Mucosa of stomach (tissue), 1 donor: ENCODE data around the gene ACAD9.
"Not testable (repeated sequence)": the region's sequence is repeated elsewhere in the genome, so short reads cannot be mapped to it uniquely, and the experiment has no call there.

Source experiments
- H3K27me3 ChIP-seq: one replicate; pipeline ENCODE4 v1.7.0; 2013; ENCODE audit warnings: mild to moderate bottlenecking, low read length; ENCODE audit not compliant: control insufficient read depth, insufficient read depth
- H3K36me3 ChIP-seq: one replicate; pipeline ENCODE4 v1.7.0; 2013; ENCODE audit warnings: low read length; ENCODE audit not compliant: control insufficient read depth, insufficient read depth
- H3K4me1 ChIP-seq: one replicate; pipeline ENCODE4 v1.7.0; 2013; ENCODE audit warnings: mild to moderate bottlenecking, low read length; ENCODE audit not compliant: control insufficient read depth, insufficient read depth
- H3K4me3 ChIP-seq: one replicate; pipeline ENCODE4 v1.7.0; 2013; ENCODE audit warnings: low read length
- H3K9ac ChIP-seq: one replicate; pipeline ENCODE4 v1.7.0; 2013; ENCODE audit warnings: mild to moderate bottlenecking, low read length, moderate library complexity
- H3K9me3 ChIP-seq: one replicate; pipeline ENCODE4 v1.7.0; 2013; ENCODE audit warnings: mild to moderate bottlenecking, low read length, moderate library complexity; ENCODE audit not compliant: control insufficient read depth
- donor health status: Pancreatic carcinoma.

The ACAD9 gene

GRCh38 chr3:128906804-128907525 lies 27.5 kb downstream of the ACAD9 start:
- Histone ChIP-seq H3K27me3 (no peaks in the 10 kb centered on the region), H3K36me3 (peaks cover 47% of the 10 kb centered on the region), H3K4me1 (no peaks in the 10 kb centered on the region), H3K4me3 (no peak overlapping the region), H3K9me3 (no peaks in the 10 kb centered on the region), H3K9ac (no peak overlapping the region)

- Histone ChIP-seq H3K36me3 (peaks cover 40% of the 10 kb centered on the region), H3K4me1 (no peaks in the 10 kb centered on the region), H3K9me3 (no peaks in the 10 kb centered on the region), H3K9ac (no peak overlapping the region), H3K4me3 (no peak overlapping the region), H3K27me3 (no peaks in the 10 kb centered on the region)
Measured at GRCh38 chr3:128907706-128908445, 28.5 kb downstream of the ACAD9 start.

- no peaks in the 10 kb centered on the region for H3K27me3 ChIP-seq
- H3K4me1 ChIP-seq: no peaks in the 10 kb centered on the region
- H3K36me3 ChIP-seq: peaks cover 36% of the 10 kb centered on the region
- no peaks in the 10 kb centered on the region for H3K9me3 ChIP-seq
- no peak overlapping the region for H3K4me3 ChIP-seq
- no peak overlapping the region for H3K9ac ChIP-seq
Measured at GRCh38 chr3:128908951-128909350, 29.5 kb downstream of the ACAD9 start.

GRCh38 chr3:128910006-128910405 lies 30.6 kb downstream of the ACAD9 start:
- no peaks in the 10 kb centered on the region for H3K9me3 ChIP-seq
- H3K4me1 ChIP-seq: no peaks in the 10 kb centered on the region
- peaks cover 28% of the 10 kb centered on the region for H3K36me3 ChIP-seq
- no peak overlapping the region for H3K4me3 ChIP-seq
- no peak overlapping the region for H3K9ac ChIP-seq
- H3K27me3 ChIP-seq: no peaks in the 10 kb centered on the region

- peaks cover 22% of the 10 kb centered on the region for H3K36me3 ChIP-seq
- H3K9ac ChIP-seq: no peak overlapping the region
- no peaks in the 10 kb centered on the region for H3K4me1 ChIP-seq
- no peaks in the 10 kb centered on the region for H3K27me3 ChIP-seq
- no peaks in the 10 kb centered on the region for H3K9me3 ChIP-seq
- no peak overlapping the region for H3K4me3 ChIP-seq
Measured at GRCh38 chr3:128911911-128912310, 32.5 kb downstream of the ACAD9 start.

- H3K9ac ChIP-seq: no peak overlapping the region
- H3K4me1 ChIP-seq: no peaks in the 10 kb centered on the region
- peaks cover 8% of the 10 kb centered on the region for H3K36me3 ChIP-seq
- H3K4me3 ChIP-seq: no peak overlapping the region
- H3K9me3 ChIP-seq: no peaks in the 10 kb centered on the region
- H3K27me3 ChIP-seq: no peaks in the 10 kb centered on the region
Measured at GRCh38 chr3:128914966-128915645, 35.7 kb downstream of the ACAD9 start.

- H3K9me3 ChIP-seq: no peaks in the 10 kb centered on the region
- no peaks in the 10 kb centered on the region for H3K4me1 ChIP-seq
- H3K4me3 ChIP-seq: no peak overlapping the region
- H3K27me3 ChIP-seq: no peaks in the 10 kb centered on the region
- H3K9ac ChIP-seq: no peak overlapping the region
- peaks cover 3% of the 10 kb centered on the region for H3K36me3 ChIP-seq
Measured at GRCh38 chr3:128917291-128917690, 37.9 kb downstream of the ACAD9 start.

- Histone ChIP-seq H3K4me1 (no peaks in the 10 kb centered on the region), H3K9ac (no peak overlapping the region), H3K4me3 (no peak overlapping the region), H3K27me3 (no peaks in the 10 kb centered on the region), H3K9me3 (no peaks in the 10 kb centered on the region), H3K36me3 (peaks cover 3% of the 10 kb centered on the region)
Measured at GRCh38 chr3:128919988-128920387, 40.6 kb downstream of the ACAD9 start.

- Histone ChIP-seq H3K9ac (no peak overlapping the region), H3K4me1 (no peaks in the 10 kb centered on the region), H3K36me3 (no peaks in the 10 kb centered on the region), H3K27me3 (no peaks in the 10 kb centered on the region), H3K9me3 (no peaks in the 10 kb centered on the region), H3K4me3 (no peak overlapping the region)
Measured at GRCh38 chr3:128922804-128923459, 43.5 kb downstream of the ACAD9 start.

GRCh38 chr3:128923576-128923975 lies 44.2 kb downstream of the ACAD9 start:
- no peak overlapping the region for H3K9ac ChIP-seq
- H3K9me3 ChIP-seq: no peaks in the 10 kb centered on the region
- no peaks in the 10 kb centered on the region for H3K27me3 ChIP-seq
- H3K4me1 ChIP-seq: no peaks in the 10 kb centered on the region
- H3K4me3 ChIP-seq: no peak overlapping the region
- no peaks in the 10 kb centered on the region for H3K36me3 ChIP-seq

GRCh38 chr3:128923986-128924385 lies 44.6 kb downstream of the ACAD9 start:
- H3K4me3 ChIP-seq, H3K9ac ChIP-seq, H3K36me3 ChIP-seq, H3K4me1 ChIP-seq, H3K27me3 ChIP-seq, H3K9me3 ChIP-seq: not testable (repeated sequence)

- Histone ChIP-seq H3K36me3 (no peaks in the 10 kb centered on the region), H3K9ac (no peak overlapping the region), H3K4me1 (no peaks in the 10 kb centered on the region), H3K27me3 (no peaks in the 10 kb centered on the region), H3K4me3 (no peak overlapping the region), H3K9me3 (no peaks in the 10 kb centered on the region)
Measured at GRCh38 chr3:128929364-128929763, 49.9 kb downstream of the ACAD9 start.
